Adrenal gland (tissue), 5 donors: ENCODE results near the gene TPTE2.
"Not testable (repeated sequence)": the region's sequence is repeated elsewhere in the genome, so short reads cannot be mapped to it uniquely, and the experiment has no call there.

ENCODE experiments used
- POLR2A ChIP-seq, 2 donors: fragments of 450-650 bp; IDR thresholded peaks; one replicate each; pipeline ENCODE4 v1.6.1; 2017; ENCODE audit warnings: antibody characterized with exemption in 2 of 2, mild to moderate bottlenecking in 2 of 2, moderate library complexity in 1 of 2
- TF ChIP-seq, protein P1 (sequence below), 6 experiments: fragments of 450-650 bp in 4 of 6; fragments of 200-600 bp in 2 of 6; sonication (generic) in 1 of 6; IDR thresholded peaks; 1 replicate in 5 of 6; 2 replicates in 1 of 6; pipeline versions ENCODE4 v1.5.1 to v1.8.0; 2016 to 2021; ENCODE audit warnings: antibody characterized with exemption in 6 of 6, mild to moderate bottlenecking in 2 of 6, moderate library complexity in 1 of 6
- donor health status: DM: no; HTN: no; CAD: no.

DNA sequence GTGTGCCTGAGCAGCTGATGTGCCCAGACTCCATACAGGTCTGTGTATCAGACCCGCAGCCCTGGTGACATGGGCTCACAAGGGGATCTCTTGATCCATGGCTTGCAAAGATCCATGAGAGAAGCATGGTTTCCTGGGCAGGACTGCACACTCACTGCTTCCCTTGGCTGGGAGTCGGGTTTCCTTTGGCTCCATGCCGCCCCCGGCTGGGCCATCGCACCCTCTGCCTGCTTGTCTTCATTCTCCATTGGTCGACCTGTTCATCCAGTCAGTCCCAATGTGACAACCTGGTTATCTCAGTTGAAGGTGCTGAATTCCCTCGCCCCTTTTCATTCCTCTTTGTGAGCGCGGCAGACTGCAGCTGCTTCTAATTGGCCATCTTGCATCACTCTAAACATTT, 101.2 kb downstream of the TPTE2 start:
- TF ChIP-seq, protein P1, sequence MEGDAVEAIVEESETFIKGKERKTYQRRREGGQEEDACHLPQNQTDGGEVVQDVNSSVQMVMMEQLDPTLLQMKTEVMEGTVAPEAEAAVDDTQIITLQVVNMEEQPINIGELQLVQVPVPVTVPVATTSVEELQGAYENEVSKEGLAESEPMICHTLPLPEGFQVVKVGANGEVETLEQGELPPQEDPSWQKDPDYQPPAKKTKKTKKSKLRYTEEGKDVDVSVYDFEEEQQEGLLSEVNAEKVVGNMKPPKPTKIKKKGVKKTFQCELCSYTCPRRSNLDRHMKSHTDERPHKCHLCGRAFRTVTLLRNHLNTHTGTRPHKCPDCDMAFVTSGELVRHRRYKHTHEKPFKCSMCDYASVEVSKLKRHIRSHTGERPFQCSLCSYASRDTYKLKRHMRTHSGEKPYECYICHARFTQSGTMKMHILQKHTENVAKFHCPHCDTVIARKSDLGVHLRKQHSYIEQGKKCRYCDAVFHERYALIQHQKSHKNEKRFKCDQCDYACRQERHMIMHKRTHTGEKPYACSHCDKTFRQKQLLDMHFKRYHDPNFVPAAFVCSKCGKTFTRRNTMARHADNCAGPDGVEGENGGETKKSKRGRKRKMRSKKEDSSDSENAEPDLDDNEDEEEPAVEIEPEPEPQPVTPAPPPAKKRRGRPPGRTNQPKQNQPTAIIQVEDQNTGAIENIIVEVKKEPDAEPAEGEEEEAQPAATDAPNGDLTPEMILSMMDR (IDR thresholded peaks at IDR 0.05), result not testable (repeated sequence)
- TF ChIP-seq POLR2A (IDR thresholded peaks at IDR 0.05), result not testable (repeated sequence)
